A673 (cell line): ENCODE measurements around the gene SCN9A.

Experiments
- CTCF ChIP-seq: fragments of 300-800, 200-600 bp; sonication (generic); conservative IDR thresholded peaks from 2 replicates; pipeline ENCODE4 v1.5.1; 2017; ENCODE audit warnings: low read depth, mild to moderate bottlenecking, antibody characterized with exemption, low read length, moderate library complexity, mixed read lengths
- EZH2 ChIP-seq: fragments of 200-600 bp; sonication (generic); IDR thresholded peaks from 2 replicates; pipeline ENCODE4 v1.6.1; 2017; ENCODE audit warnings: borderline replicate concordance, low read depth, mild to moderate bottlenecking, mixed read lengths, antibody characterized with exemption, low read length; ENCODE audit not compliant: poor library complexity, severe bottlenecking

GRCh38 chr2:166188084-166188483 lies 187.7 kb downstream of the SCN9A start:
- no peak for TF ChIP-seq CTCF
- no peak for TF ChIP-seq EZH2
